Measurements from ENCODE around the gene ZBTB9. TPM values are rescaled to one million over a fixed set of nuclear protein-coding genes. Genes with fewer than 3 reads are reported as not detected.

ZBTB9 gene
- total RNA-seq, 4 donors from 2014 or later, result 4.1 to 5.9 (median 4.6) TPM

DNA sequence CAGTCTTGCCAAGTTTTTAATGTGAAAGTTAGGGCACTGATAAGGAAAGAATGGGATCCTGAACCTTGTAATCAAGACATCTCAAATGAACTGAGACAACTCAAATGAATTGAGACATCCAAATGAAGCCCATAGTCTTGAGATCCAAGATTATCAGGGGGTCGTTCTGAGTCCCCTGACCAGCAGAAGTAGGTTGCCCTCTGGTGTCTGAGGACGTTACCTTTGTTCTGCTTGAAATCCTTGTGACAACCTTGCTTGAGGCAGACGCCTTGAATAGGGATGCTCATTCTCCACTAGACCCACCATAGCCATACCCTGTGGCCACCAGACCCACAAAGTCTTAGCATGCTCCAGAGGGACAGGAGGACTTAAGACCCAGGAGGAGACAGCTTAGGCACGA lies 37.7 kb downstream of the ZBTB9 start:
- Histone ChIP-seq H3K4me3 (replicated peaks in 1 of 3) (no peak overlapping the region), H3K27me3 (no peaks in the 10 kb centered on the region), H3K27ac (no peak overlapping the region), H3K4me1 (no peaks in the 10 kb centered on the region), H3K36me3 (no peaks in the 10 kb centered on the region), H3K9me3 (no peaks in the 10 kb centered on the region)
- TF ChIP-seq POLR2A (IDR thresholded peaks at IDR 0.05), result no peak
- TF ChIP-seq, protein P1, sequence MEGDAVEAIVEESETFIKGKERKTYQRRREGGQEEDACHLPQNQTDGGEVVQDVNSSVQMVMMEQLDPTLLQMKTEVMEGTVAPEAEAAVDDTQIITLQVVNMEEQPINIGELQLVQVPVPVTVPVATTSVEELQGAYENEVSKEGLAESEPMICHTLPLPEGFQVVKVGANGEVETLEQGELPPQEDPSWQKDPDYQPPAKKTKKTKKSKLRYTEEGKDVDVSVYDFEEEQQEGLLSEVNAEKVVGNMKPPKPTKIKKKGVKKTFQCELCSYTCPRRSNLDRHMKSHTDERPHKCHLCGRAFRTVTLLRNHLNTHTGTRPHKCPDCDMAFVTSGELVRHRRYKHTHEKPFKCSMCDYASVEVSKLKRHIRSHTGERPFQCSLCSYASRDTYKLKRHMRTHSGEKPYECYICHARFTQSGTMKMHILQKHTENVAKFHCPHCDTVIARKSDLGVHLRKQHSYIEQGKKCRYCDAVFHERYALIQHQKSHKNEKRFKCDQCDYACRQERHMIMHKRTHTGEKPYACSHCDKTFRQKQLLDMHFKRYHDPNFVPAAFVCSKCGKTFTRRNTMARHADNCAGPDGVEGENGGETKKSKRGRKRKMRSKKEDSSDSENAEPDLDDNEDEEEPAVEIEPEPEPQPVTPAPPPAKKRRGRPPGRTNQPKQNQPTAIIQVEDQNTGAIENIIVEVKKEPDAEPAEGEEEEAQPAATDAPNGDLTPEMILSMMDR (IDR thresholded peaks at IDR 0.05), result no peak
- no peak for DNase-seq
- intact Hi-C loops (cut with DNase I), result no loop called here
- WGBS, 2 donors, result 41 to 48% methylated on average over 4 of the region's 4 CpGs

DNA sequence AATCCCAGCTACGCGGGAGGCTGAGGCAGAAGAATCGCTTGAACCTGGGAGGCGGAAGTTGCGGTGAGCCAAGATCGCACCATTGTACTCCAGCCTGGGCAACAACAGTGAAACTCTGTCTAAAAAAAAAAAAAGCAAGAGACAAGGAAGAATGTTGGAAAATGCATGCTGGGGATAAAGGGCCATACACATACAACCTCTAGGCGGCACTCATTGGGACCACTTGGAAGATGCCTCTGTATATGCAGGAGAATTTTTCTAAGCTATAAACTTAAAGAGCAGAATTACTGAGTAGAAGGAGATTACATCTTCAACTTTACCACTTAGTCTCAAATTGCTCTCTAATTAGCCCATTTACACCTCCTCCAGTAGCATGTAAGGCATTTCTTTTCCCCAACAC lies 42.8 kb downstream of the ZBTB9 start:
- Histone ChIP-seq H3K9me3 (no peaks in the 10 kb centered on the region), H3K4me1 (no peaks in the 10 kb centered on the region), H3K27me3 (no peaks in the 10 kb centered on the region), H3K36me3 (no peaks in the 10 kb centered on the region), H3K4me3 (replicated peaks in 1 of 3) (no peak overlapping the region), H3K27ac (no peak overlapping the region)
- intact Hi-C loops (cut with DNase I), result no loop called here
- TF ChIP-seq POLR2A (IDR thresholded peaks at IDR 0.05), result no peak
- TF ChIP-seq, protein P1 (IDR thresholded peaks at IDR 0.05), result no peak
- WGBS, 2 donors, result 97 to 99% methylated on average over 7 of the region's 7 CpGs
- no peak for DNase-seq

DNA sequence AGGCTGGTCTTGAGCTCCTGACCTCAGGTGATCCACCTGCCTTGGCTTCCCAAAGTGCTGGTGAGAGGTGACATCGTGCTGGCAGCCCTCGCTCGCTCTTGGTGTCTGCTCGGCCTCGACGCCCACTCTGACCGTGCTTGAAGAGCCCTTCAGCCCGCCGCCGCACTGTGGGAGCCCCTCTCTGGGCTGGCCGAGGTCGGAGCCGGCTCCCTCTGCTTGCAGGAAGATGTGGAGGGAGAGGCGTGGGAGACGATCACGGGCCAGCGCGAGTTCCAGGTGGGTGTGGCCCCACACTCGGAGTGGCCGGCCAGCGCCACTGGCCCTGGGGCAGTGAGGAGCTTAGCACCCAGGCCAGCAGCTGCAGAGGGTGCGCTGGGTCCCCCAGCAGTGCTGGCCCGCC lies 48.1 kb downstream of the ZBTB9 start:
- WGBS, 2 donors, result 82 to 87% methylated on average over 16 to 21 of the region's 23 CpGs
- intact Hi-C loops (cut with DNase I), result no loop called here
- no peaks in the 10 kb centered on the region for H3K4me1 ChIP-seq
- no peak overlapping the region for H3K27ac ChIP-seq
- H3K36me3 ChIP-seq, result no peaks in the 10 kb centered on the region
- H3K4me3 ChIP-seq (replicated peaks in 1 of 3), result no peak overlapping the region
- no peak for TF ChIP-seq POLR2A (IDR thresholded peaks at IDR 0.05)
- TF ChIP-seq, protein P1 (IDR thresholded peaks at IDR 0.05), result no peak
- H3K9me3 ChIP-seq, result no peaks in the 10 kb centered on the region
- no peak for DNase-seq
- no peaks in the 10 kb centered on the region for H3K27me3 ChIP-seq

DNA sequence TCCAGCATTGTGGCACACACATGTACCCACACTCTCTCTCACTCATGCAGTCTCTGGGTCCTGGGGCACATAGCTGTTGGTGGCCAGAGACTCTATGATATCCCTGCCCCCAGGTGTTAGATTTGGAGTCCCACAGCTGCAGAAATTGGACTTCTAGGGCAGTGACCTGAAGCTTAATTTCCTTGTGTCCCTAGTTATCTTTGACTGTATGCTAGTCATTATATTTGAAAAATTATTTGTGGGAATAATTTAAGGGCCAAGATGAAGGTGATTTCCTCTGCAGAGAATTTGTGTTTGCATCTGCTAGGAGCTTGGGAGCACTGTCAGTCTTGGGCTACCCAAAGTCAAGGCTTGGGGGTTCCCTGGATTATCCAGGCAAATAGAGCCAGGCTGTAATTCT lies 50.1 kb downstream of the ZBTB9 start:
- no peaks in the 10 kb centered on the region for H3K27me3 ChIP-seq
- no peaks in the 10 kb centered on the region for H3K9me3 ChIP-seq
- no peaks in the 10 kb centered on the region for H3K36me3 ChIP-seq
- H3K27ac ChIP-seq, result no peak overlapping the region
- H3K4me1 ChIP-seq, result no peaks in the 10 kb centered on the region
- DNase-seq, result no peak
- TF ChIP-seq, protein P1 (IDR thresholded peaks at IDR 0.05), result no peak
- TF ChIP-seq POLR2A (IDR thresholded peaks at IDR 0.05), result no peak
- H3K4me3 ChIP-seq (replicated peaks in 1 of 3), result no peak overlapping the region
- intact Hi-C loops (cut with DNase I), result no loop called here

DNA sequence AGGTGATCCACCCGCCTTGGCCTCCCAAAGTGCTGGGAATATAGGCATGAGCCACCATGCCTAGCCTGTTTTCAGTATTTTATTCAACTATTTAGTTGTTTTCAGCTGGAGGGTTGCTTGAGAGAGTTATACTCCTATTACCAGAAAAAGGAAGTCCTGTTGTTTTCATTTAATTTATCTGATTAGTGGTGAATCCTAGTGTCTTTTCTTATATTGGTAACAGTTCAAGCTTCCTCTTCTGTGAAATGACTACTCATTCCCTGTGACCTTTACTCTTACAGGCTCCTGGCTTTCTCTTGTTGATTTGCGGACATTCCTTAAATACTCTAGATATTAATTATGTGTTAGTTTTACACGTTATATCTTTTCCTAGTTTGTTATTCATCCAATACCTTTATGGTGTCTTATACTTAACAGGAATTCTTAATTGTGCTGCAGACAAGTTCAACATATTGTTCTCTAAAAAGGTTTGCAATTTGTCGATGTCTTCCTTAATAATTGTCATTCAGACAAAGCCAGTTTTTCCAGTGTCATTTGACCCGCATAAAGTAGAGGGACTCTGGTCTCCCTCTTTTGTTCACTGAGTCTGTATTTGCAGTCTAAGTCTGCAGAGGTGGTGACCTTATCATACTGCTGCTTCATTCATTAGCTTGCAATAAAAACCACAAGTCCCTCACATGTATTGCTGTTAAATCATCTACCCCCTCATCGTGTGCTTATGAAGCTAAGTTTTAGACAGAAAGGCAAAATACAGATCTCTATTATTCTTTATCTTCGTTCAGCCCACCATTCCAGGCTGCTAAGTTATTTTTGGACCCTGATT lies 51.4 kb downstream of the ZBTB9 start:
- Histone ChIP-seq H3K4me1 (no peaks in the 10 kb centered on the region), H3K4me3 (replicated peaks in 1 of 3) (no peak overlapping the region), H3K27ac (no peak overlapping the region), H3K27me3 (no peaks in the 10 kb centered on the region), H3K36me3 (no peaks in the 10 kb centered on the region), H3K9me3 (no peaks in the 10 kb centered on the region)
- intact Hi-C loops (cut with DNase I), result no loop called here
- no peak for DNase-seq
- TF ChIP-seq, protein P1 (IDR thresholded peaks at IDR 0.05), result no peak
- no peak for TF ChIP-seq POLR2A (IDR thresholded peaks at IDR 0.05)
- 68 to 76% methylated on average over 7 of the region's 7 CpGs for WGBS, 2 donors

Measured in thyroid gland (tissue), 4 donors.